Right hindlimb (tissue), 1 donor: ENCODE results near the gene STK32B.
"Not testable (repeated sequence)": the region's sequence is repeated elsewhere in the genome, so short reads cannot be mapped to it uniquely, and the experiment has no call there.

Source experiments
- DNase-seq: peaks from one replicate; pipeline ENCODE4 v3.0.0-alpha.2; 2018

STK32B gene

DNA sequence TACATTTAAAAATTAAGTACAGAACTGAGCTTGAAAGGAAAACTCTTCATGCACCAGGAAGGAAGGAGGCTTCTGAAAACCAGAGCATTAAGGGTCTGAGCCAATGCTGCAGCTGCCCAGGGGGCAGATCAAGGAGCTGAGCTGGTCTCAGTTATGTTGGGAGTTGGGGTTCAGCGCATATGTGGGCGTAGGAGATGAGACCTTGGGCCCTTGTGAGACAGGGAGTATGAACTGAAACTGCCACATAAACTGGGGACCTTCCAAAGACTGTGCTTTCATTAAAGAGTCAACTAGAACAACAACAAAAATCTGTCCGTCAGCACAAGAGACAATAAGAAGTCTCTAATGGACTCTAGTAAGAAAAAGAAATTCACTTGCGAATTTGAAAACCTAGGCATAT is 226.9 kb downstream of the STK32B start:
- no peak for DNase-seq

DNA sequence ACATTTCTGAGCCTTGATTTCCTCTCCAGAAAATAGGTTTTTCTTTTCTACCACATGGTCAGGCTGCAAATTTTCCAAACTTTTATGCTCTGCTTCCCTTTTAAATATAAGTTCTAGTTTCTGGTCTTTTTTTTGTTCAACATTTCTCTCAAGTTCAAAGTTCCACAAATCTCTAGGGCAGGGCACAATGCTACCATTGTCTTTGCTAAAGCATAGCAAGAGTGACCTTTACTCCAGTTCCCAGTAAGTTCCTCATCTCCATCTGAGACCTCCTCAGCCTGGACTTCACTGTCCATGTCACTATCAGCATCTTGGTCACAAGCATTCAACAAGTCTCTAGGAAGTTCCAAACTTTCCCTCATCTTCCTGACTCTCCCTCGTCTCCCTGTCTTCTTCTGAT is 228.8 kb downstream of the STK32B start:
- not testable (repeated sequence) for DNase-seq

DNA sequence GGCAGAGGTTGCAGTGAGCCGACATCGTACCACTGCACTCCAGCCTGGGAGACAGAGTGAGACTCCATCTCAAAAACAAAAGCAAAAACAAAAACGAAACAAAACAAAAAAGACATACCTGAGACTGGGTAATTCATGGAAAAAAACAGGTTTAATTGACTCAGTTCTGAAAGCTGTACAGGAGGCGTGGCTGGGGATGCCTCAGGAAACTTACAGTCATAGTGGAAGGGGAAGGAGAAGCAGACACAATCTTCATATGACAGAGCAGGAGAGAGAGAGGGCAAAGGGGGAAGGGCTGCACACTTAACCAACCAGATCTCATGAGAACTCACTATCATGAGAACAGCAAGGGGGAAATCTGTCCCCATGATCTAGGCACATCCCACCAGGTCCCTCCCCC is 229.5 kb downstream of the STK32B start:
- DNase-seq, result no peak

DNA sequence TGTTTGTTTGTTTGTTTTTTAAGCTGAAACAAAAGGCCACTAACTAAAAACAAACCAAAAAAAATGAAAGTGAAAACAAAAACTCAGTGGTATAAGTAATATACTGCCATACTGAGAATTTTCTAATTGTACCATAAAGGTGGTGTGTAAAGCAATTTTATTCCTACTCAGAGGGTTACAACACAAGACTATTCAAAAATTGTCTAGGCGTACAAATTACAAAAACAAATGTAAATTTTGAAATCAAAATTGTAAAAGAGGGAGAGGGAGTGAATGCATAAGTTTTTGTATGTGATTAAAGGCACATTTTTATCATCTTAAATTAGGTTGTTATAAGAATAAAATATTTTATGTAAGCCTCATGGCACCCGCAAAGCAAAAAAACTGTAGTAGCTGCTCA is 232.6 kb downstream of the STK32B start:
- DNase-seq, result no peak

DNA sequence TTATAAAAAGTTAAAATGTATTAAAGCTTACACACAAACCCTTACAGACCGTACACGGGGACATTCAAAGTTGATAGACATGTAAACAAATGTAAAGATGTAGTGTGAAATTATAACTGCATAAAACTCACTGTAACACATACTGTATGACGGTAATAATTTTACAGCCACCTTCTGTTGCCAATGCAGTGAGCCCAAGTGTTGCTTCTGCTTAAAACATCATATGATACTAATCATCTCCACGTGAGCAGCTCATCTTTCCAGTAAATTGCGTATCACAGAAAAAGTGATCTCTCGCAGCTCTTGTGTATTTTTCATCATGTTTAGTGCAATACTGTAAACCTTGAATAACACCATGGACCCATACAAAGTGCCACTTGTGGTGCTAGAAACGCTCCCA is 233.2 kb downstream of the STK32B start:
- no peak for DNase-seq

DNA sequence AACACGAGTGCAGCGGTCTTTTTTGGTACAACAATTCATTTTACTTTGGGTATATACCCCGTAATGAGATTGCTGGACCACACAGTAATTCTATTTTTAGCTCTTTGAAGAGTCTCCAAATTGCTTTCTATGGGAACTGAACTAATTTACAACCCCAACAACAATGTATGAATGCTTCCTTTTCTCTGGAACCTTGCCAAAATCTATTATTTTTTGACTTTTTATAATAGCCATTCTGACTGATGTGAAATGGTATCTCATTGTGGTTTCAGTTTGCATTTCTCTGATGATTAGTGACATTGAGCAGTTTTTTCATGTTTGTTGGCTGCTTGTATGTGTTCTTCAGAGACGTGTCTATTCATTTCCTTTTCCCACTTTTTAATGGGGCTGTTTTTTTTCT is 240.8 kb downstream of the STK32B start:
- no peak for DNase-seq

DNA sequence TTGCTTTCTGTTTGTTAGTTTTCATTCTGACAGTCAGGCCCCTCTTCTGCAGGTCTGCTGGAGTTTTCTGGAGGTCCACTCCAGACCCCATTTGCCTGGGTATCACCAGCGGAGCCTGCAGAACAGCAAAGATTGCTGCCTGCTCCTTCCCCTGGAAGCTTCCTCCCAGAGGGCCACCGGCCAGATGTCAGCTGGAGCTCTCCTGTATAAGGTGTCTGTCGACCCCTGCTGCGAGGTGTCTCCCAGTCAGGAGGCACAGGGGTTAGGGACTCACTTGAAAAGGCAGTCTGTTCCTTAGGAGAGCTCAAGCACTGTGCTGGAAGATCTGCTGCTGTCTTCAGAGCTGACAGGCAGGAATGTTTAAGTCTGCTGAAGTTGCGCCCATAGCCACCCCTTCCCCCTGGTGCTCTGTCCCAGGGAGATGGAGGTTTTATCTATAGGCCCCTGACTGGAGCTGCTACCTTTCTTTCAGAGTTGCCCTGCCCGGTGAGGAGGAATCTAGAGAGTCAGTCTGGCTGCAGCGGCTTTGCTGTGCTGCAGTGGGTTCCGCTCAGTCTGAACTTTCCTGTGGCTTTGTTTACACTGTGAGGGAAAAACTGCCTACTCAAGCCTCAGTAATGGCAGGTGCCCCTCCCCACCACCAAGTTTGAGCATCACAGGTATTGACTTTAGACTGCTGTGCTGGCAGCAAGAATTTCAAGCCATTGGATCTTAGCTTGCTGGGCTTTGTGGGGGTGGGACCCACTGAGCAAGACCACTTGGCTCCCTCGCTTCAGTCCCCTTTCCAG is 246.9 kb downstream of the STK32B start:
- not testable (repeated sequence) for DNase-seq

DNA sequence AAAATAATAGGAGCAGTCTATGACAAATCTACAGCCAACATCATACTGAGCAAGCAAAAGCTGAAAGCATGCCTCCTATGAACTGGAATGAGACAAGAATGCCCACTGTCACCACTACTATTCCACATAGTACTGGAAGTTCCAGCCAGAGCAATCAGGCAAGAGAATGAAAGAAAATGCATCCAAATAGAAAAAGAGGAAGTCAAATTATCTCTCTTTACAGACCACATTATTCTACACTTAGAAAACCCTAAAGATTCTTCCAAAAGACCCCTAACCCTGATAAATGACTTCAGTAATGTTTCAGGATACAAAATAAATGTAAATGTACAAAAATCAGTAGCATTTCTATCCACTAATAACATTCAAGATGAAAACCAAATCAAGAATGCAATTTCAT is 249.0 kb downstream of the STK32B start:
- DNase-seq, result no peak

DNA sequence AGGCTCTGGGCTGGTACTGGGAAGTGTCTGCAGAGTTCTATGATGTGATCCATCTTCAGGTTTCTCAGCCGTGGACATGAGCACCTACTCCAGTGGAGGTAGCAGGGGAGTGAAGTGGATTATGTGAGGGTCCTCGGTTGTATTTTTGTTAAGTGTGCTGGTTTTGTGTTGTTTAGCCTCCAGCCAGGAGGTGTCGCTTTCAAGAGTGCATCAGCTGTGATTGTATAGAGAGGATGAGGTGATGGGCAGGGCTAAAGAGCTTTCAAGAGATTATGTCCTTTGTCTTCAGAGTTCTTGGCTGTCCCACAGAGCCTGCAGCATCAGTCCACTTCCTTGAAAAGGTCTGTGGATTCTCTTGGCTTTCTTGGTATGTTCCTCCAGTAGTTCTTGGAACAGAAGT is 256.6 kb downstream of the STK32B start:
- no peak for DNase-seq

DNA sequence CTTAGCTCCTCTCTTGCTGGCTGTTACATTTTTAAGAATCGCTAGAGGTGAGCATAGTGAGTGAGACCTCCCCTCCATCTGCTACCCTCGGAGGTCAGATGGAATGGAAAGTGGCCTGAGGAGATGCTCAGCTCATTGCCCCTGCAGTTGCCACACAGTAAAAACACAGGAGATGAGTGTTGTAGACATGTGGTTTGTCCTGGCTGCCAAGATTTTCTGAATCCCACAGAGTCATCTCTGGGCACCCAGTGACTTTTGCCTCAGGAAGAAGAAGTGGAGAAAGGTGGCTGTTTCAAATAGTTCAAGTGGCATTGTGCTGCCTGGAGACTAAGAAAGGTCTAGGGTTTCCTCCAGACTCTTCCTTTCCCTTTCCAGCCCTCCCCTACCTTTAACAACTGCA is 271.0 kb downstream of the STK32B start:
- no peak for DNase-seq

DNA sequence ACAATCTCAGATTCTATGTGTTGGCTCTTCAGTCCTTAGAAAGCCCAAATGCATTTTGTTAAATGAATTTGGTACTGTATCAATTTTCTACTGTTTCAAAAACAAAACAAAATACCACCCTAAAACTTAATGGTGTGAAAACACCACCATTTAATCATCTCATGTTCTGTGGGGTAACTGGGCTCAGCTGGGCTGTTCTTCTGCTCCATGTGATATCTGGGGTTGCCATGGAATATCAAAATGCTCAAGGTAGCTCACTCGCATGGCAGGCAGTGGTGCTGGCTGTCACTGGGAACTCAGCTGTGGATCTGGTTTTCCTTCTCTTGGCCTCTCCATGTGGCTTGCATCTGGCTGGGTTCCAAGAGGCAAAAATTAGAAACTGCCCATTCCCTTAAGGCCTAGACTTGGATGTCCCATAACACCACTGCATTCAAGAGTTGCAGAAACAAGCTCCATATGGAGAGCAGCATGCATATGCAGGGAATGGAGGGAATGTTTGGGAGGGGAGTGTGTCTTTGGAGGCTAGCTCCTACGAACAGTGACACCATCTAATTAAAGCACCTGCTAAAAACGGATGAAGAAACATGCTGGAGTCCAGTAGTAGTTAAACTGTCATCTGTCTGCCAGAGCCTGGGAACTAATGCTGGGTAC is 279.2 kb downstream of the STK32B start:
- DNase-seq, result no peak

DNA sequence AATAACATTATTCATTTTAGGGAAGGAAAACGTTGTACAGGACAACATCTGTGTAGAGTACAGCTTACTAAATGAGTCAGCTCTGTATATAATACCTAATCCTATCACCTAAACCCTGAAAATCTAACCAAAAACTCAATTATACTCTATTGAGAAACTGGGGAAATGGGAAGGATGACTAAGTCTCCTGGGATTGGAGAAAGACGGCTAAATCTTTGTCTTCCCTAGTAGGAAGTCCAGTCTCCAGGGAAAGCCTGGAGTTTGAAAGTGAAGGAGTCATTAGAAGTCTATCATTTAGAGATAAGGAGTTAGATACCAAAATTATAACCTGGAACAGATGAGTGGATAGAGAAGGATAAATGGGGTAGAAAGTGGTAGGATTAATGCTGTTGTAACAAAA is 286.5 kb downstream of the STK32B start:
- DNase-seq, result no peak

DNA sequence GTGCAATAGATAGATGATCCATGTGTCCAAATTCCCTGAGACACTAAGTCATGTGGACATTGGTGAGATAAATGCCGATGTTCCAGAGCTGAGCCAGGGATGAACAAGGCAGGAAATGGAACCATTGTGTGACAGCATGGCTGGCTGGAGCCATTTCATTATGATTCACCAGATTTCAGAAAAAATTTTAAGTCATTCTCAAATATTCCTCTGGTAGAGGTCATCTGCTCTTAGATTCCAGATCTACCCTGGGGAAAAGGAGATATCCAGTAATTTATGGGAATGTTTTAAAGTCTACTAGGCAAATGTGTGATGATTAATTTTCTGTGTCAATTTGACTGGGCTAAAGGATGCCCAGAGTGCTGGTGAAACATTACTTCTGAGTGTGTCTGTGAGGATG is 287.3 kb downstream of the STK32B start:
- no peak for DNase-seq

DNA sequence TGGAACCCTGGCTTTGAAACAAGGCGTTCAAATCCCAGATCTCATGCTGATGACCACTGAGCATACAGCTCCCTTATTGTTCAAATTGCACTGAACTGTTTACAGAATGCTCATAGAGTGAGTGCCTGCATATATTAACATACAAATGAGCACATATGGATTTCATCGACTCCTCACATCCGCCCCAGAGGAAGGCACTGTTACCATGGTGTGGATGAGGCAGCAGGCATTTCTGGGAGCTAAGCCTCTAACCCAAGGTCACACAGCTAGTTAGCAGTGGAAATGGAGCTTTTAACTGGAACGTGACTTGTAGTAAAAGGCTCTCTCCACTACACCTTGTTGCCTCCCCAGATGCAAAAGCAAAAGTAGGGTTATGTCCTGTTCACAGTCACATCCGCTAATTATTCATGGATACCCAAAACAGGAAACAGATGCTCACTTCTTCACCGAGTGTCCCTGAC is 289.7 kb downstream of the STK32B start:
- no peak for DNase-seq

DNA sequence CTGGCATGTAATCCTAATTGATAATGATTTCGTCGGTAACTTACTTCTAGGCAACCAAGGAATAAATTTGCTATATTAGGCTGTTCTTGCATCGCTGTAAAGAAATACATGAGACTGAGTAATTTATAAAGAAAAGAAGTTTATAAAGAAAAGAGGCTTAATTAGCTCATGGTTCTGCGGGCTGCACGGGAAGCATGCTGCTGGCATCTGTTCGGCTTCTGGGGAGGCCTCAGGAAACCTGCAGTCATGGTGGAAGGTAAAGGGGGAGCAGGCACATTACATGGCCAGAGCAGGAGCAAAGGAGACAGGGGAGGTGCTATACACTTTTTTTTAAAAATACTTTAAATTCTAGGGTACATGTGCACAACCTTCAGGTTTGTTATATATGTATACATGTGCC is 290.2 kb downstream of the STK32B start:
- no peak for DNase-seq

DNA sequence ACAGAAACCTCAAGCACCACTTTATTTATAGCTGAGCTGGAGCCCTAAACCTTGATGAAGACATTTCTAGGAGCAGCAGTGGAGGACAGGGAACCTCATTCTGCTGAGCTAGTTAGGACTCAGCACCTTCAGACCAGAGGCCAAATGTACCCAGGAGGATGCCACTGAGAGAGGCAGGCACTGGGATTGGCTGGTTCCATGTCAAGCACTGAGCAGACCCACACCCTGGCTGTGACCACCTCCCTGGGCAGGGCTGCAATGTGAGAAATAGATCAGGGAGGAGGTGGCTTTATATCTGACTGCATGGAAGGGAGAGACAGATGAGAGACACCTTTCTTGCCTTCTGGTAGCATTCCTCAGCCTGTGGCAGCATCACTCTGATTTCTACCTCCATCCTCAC is 304.6 kb downstream of the STK32B start:
- no peak for DNase-seq

DNA sequence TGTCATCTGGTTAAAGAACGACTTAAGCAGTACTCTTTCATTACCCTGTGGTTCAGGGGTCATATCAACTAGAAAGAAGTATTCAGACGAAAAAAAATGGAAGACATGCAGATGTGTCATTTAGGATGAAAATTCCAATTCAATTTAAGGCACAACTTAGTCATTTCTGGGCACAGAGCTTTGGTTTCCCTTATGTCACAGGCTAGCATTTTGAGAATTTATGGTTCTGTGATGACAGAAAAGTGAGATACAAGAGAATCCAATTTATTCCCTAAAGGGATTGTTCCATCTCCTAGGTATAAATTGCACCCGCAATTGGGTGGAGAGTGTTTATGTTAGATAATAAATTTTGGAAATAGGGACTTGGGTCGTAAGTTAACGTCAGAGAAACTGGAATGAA is 306.6 kb downstream of the STK32B start:
- DNase-seq, result no peak

DNA sequence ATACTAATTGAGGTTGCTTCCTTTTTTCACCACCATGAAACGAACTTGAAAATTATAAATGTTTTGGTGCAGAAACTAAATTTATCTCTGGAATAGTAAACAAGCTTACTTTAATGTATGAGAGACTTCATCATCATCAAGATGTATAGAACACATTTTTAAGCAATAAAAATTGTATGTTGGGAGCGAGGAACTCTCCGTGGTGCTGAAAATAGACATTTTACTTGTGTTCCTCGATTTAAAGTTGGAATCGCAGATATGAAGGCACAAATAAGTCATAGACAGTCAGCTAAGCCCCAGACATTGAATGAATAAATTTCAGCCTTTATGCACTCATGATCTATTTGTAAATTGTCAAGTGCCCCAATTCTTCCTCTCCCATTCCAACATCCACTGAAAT is 310.7 kb downstream of the STK32B start:
- DNase-seq, result no peak

DNA sequence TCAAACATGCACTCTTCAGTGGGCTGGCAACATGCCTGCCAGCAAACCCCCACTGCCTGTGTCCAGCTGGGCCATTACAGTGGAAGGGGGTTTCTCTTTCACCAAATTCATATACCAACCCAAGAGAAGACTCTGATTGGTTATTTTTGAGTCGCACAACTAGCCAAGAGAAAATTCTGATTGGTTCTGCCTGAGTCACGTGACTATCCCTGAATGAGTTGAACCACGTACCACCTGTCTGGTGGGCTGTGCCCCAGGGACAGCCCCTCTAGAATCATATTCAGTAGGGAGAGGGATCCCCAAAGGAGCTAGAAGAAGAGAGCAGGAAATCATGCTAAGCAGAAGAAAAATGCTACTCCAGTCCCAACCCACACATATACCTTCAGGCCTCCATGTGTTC is 313.1 kb downstream of the STK32B start:
- DNase-seq, result no peak

DNA sequence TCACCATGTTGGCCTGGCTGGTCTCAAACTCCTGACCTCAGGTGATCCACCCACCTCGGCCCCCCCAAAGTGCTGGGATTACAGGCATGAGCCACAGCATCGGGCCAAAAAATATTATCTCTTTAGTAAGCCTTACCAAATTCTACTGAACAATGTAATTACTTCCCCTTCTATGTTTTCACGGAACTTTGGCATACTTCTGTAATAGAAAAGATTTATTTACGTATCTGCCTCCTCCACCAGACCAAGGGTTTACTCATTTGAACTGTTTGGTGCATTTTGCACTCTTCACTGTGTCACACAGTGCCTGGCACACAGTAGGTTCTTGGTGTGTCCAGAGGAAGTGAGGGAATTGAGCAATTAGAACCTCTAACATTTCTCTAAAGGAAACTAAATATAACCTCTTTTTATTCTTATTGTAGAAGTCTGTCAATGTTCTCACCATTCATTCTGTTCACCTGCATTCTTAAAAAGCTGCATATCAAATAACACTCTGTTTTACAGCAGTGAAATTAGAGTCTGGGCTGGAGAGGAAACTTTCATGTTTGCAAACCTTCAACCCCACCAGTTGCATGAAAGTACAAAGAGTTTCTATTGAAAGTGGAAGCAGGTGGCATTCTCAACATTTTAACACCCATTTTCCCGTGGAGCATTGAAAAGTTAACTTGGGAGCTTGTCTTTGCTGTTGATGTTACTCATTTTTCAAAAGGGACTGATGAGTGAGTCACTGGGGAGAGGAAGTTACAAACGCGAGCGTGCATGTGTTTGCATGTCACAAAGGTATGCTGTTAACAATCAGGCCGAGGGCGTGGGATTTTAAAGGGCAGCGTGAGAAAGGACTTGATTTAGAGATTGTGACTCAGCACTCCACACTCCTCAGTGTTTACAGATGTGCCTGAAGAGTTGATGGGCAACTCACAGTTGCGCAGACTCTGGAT is 314.1 kb downstream of the STK32B start:
- DNase-seq, result no peak

DNA sequence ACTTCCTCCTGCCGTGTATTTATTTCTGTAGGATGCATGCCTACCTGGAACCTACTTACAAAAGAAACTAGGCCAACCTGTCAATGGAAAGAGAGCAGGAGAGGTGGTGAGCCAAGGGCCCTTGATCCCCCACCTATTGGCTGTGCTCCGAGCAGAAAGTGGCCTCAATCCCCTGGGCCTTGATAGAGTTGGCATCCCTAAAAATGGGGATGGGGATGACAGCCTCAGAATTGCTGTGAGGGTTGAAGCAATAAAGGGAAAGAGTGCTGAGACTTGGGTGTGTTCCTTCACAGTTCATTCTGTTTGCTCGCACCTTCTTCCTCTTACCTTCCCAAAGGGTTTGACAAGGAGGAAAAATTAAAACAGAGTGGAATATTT is 314.7 kb downstream of the STK32B start:
- DNase-seq, result no peak

DNA sequence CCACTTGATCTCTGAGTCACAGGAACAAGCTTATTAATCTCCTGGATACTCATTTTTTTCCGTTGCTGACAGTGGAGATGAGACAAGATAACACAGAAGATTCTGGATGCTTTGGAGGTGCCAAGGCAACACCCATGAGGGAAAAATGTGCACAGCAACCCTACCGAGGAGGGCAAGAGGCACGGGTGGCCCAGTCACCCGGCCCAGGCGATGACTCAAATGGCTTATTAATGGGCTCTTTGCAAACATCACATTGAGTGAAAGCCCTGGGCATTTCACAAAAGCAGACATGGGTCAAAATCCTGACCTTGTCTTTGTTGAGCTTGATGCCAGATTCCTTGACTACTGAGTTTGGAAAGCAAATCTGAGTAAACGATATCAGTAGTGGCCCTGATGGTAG is 315.1 kb downstream of the STK32B start:
- no peak for DNase-seq

DNA sequence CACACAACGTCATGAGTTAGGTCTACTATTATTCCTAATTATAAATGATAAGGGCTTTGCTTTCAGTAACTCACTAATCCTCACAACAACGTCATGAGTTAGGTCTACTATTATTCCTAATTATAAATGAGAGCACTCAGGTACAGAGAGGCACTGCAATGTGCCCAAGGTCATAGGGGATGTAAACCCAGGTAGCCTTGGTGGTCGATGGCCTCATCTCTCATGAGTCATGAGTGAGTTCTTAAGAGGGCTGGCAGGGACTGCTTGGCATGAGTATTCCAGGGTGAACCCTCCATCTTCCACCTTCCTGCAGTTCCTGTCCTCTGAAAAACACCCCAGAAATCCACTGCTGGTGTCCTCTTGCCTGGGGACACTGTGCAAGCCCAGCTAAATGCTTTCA is 317.1 kb downstream of the STK32B start:
- DNase-seq, result no peak

DNA sequence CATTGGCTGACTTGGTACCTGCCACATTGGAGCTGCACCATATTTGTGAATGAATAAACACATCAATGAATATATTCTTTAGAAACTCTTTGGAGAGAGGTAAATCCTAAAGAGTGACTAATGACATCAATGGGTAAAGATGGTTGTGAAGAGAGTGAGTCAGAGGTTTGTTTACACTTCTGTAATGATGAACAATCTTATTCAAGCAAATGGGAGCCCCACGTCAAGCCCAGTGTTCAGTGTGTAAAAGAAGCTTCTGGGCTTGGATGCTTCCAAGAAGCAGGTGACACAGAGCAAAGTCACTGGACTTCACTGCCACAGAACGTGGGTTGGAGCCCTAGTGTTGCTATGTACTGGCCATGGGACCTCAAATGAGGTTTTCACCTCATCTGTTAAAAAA is 319.0 kb downstream of the STK32B start:
- no peak for DNase-seq
